H9 (cell line): ENCODE results near the gene APC. TPM values are rescaled to one million over a fixed set of nuclear protein-coding genes. Genes with fewer than 3 reads are reported as not detected.

ENCODE experiments used
- DNase-seq: peaks from one replicate; pipeline ENCODE4 v3.0.0-alpha.2; 2017
- H2AFZ ChIP-seq: one replicate; pipeline ENCODE4 v1.6.1; 2013; ENCODE audit warnings: mild to moderate bottlenecking, low read length, control low read depth, moderate library complexity
- H2AK5ac ChIP-seq: 2 replicates; pipeline ENCODE4 v1.6.1; 2013; ENCODE audit warnings: low read length, control low read depth, mixed read lengths; ENCODE audit not compliant: insufficient read length
- H2BK120ac ChIP-seq: one replicate; pipeline ENCODE4 v1.6.1; 2013; ENCODE audit warnings: low read depth, mild to moderate bottlenecking, low read length, control low read depth, inconsistent platforms; ENCODE audit not compliant: poor library complexity, severe bottlenecking
- H2BK12ac ChIP-seq: 2 replicates; pipeline ENCODE4 v1.6.1; 2013; ENCODE audit warnings: low read length, control low read depth, mixed read lengths, low read depth; ENCODE audit not compliant: insufficient read length
- H2BK15ac ChIP-seq: 2 replicates; pipeline ENCODE4 v1.6.1; 2013; ENCODE audit warnings: low read depth, low read length, control low read depth
- H2BK20ac ChIP-seq: one replicate; pipeline ENCODE4 v1.6.1; 2013; ENCODE audit warnings: low read depth, mild to moderate bottlenecking, low read length, control low read depth, inconsistent platforms; ENCODE audit not compliant: poor library complexity, severe bottlenecking
- H2BK5ac ChIP-seq: 2 replicates; pipeline ENCODE4 v1.6.1; 2013; ENCODE audit warnings: low read length, control low read depth, mixed read lengths; ENCODE audit not compliant: insufficient read length
- H3K14ac ChIP-seq: 2 replicates; pipeline ENCODE4 v1.6.1; 2013; ENCODE audit warnings: low read length, control low read depth; ENCODE audit not compliant: insufficient read depth
- H3K18ac ChIP-seq: 2 replicates; pipeline ENCODE4 v1.6.1; 2013; ENCODE audit warnings: low read depth, mild to moderate bottlenecking, mixed read lengths, low read length, control low read depth; ENCODE audit not compliant: insufficient read length
- H3K23ac ChIP-seq: 2 replicates; pipeline ENCODE4 v1.6.1; 2013; ENCODE audit warnings: low read length, control low read depth, mixed read lengths, low read depth; ENCODE audit not compliant: insufficient read length
- H3K23me2 ChIP-seq: 2 replicates; pipeline ENCODE4 v1.6.1; 2013; ENCODE audit warnings: low read depth, mild to moderate bottlenecking, mixed read lengths, low read length, control low read depth; ENCODE audit not compliant: insufficient read length, poor library complexity, severe bottlenecking
- H3K27ac ChIP-seq: 2 replicates; pipeline ENCODE4 v1.5.1; 2013; ENCODE audit warnings: low read length, control low read depth, mixed read lengths, low read depth; ENCODE audit not compliant: insufficient read length
- H3K27me3 ChIP-seq: 2 replicates; pipeline ENCODE4 v1.6.1; 2013; ENCODE audit warnings: low read length, control low read depth, inconsistent platforms; ENCODE audit not compliant: insufficient read depth
- H3K4ac ChIP-seq: 2 replicates; pipeline ENCODE4 v1.6.1; 2013; ENCODE audit warnings: low read depth, mild to moderate bottlenecking, control low read depth, inconsistent platforms, low read length, moderate library complexity
- H3K4me1 ChIP-seq: 2 replicates; pipeline ENCODE4 v1.6.1; 2013; ENCODE audit warnings: low read length, control low read depth, inconsistent platforms; ENCODE audit not compliant: insufficient read depth
- H3K4me2 ChIP-seq: 2 replicates; pipeline ENCODE4 v1.6.1; 2013; ENCODE audit warnings: low read length, control low read depth, mixed read lengths; ENCODE audit not compliant: insufficient read length, insufficient read depth
- H3K56ac ChIP-seq: 2 replicates; pipeline ENCODE4 v1.6.1; 2013; ENCODE audit warnings: low read depth, mild to moderate bottlenecking, mixed read lengths, low read length, control low read depth; ENCODE audit not compliant: insufficient read length
- H3K79me1 ChIP-seq: 2 replicates; pipeline ENCODE4 v1.6.1; 2013; ENCODE audit warnings: low read depth, mild to moderate bottlenecking, moderate library complexity, low read length, control low read depth, inconsistent platforms; ENCODE audit not compliant: insufficient read depth, poor library complexity, severe bottlenecking
- H3K79me2 ChIP-seq: 2 replicates; pipeline ENCODE4 v1.6.1; 2013; ENCODE audit warnings: low read length, control low read depth, inconsistent platforms; ENCODE audit not compliant: insufficient read depth
- H3K9ac ChIP-seq: 2 replicates; pipeline ENCODE4 v1.6.1; 2013; ENCODE audit warnings: low read length, control low read depth, mixed read lengths; ENCODE audit not compliant: insufficient read length; ENCODE audit errors: extremely low read depth
- H3K9me3 ChIP-seq: one replicate; pipeline ENCODE4 v1.6.1; 2013; ENCODE audit warnings: low read depth, low read length, inconsistent platforms; ENCODE audit not compliant: control insufficient read depth
- H3T11ph ChIP-seq: one replicate; pipeline ENCODE4 v1.6.1; 2013; ENCODE audit warnings: mild to moderate bottlenecking, low read length, control low read depth, inconsistent platforms
- H4K20me1 ChIP-seq: one replicate; pipeline ENCODE4 v1.6.1; 2013; ENCODE audit not compliant: control insufficient read depth, insufficient read length, insufficient read depth
- H4K5ac ChIP-seq: 2 replicates; pipeline ENCODE4 v1.6.1; 2013; ENCODE audit warnings: low read depth, mild to moderate bottlenecking, mixed read lengths, low read length, control low read depth; ENCODE audit not compliant: insufficient read length
- H4K8ac ChIP-seq: replicated peaks from 2 replicates; pipeline ENCODE4 v1.6.1; 2013; ENCODE audit warnings: low read length, control low read depth, mixed read lengths, low read depth; ENCODE audit not compliant: insufficient read length
- H4K91ac ChIP-seq: 2 replicates; pipeline ENCODE4 v1.6.1; 2013; ENCODE audit warnings: low read depth, mild to moderate bottlenecking, moderate library complexity, mixed read lengths, low read length, control low read depth; ENCODE audit not compliant: insufficient read length
- H3K27ac Mint-ChIP-seq, 3 experiments: 2 replicates in 2 of 3; 3 replicates in 1 of 3; pipeline ENCODE4 v1.8.0; 2020 to 2021; ENCODE audit warnings: mixed read lengths in 3 of 3, mild to moderate bottlenecking in 1 of 3, moderate library complexity in 1 of 3
- H3K27me3 Mint-ChIP-seq: 2 replicates; pipeline ENCODE4 v1.8.0; 2021; ENCODE audit warnings: low read depth, mild to moderate bottlenecking, moderate library complexity, mixed read lengths
- H3K36me3 Mint-ChIP-seq, 3 experiments: 2 replicates in 2 of 3; 3 replicates in 1 of 3; pipeline ENCODE4 v1.8.0; 2020 to 2021; ENCODE audit warnings: low read depth in 3 of 3, mixed read lengths in 3 of 3; ENCODE audit not compliant: insufficient read depth in 1 of 3
- H3K4me1 Mint-ChIP-seq, 2 experiments: 2 replicates each; pipeline ENCODE4 v1.8.0; 2020; ENCODE audit warnings: mixed read lengths in 2 of 2
- H3K4me3 Mint-ChIP-seq, 2 experiments: 2 replicates in 1 of 2; 3 replicates in 1 of 2; pipeline ENCODE4 v1.8.0; 2020 to 2021; ENCODE audit warnings: mild to moderate bottlenecking in 2 of 2, mixed read lengths in 2 of 2, moderate library complexity in 1 of 2
- H3K9me3 Mint-ChIP-seq, 2 experiments: 2 replicates in 1 of 2; 3 replicates in 1 of 2; pipeline ENCODE4 v1.8.0; 2020; ENCODE audit warnings: mild to moderate bottlenecking in 2 of 2, mixed read lengths in 2 of 2, moderate library complexity in 1 of 2
- CTCF ChIP-seq: fragments of 200-600 bp; sonication (generic); conservative IDR thresholded peaks from 3 replicates; pipeline ENCODE4 v1.8.0; 2021; ENCODE audit warnings: antibody characterized with exemption, mild to moderate bottlenecking
- WGBS: extraction: QIAGEN DNeasy Blood & Tissue Kit; methylation state at CpG from one replicate; pipeline ENCODE4 v1.1.7; 2013; ENCODE audit warnings: missing lambda C conversion rate, low lambda C conversion rate, mixed read lengths; ENCODE audit not compliant: insufficient read length; ENCODE audit errors: extremely low coverage; 5-methylcytosine and 5-hydroxymethylcytosine counted together
- total RNA-seq: library from RNA; stranded (reverse); gene quantifications from 2 replicates; pipeline ENCODE4 v1.2.1, GENCODE V29; 2021

The APC gene
- total RNA-seq, 1 experiment from 2014 or later = 29.3 TPM

DNA sequence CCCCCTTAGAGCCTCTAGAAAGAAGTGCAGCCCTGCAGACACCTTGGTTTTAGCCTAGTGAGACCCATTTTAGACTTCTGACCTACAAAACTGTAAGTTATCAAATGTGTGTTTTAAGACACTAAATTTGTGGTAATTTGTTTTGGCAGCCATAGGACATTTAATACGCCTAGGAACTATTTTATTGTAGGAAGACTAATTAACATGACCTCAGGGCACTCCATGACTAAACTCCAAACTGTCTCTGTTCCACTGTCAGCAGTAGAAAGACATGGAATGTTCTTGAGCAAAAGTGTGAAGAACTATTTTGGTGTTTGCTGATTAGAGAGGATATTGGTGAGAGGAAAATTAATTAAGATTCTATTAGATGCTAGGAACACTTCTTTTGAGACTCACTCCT, 4.1 kb upstream of the APC start:
- no peak overlapping the region for H2BK15ac ChIP-seq
- no peaks in the 10 kb centered on the region for H3K27me3 ChIP-seq
- no peak overlapping the region for H2BK5ac ChIP-seq
- H3K4me2 ChIP-seq = no peak overlapping the region
- Mint-ChIP-seq H3K36me3 (no peaks in the 10 kb centered on the region), H3K27me3 (no peaks in the 10 kb centered on the region), H3K4me1 (peaks cover 11 to 13% of the 10 kb centered on the region in 2 experiments), H3K27ac (no peak overlapping the region), H3K9me3 (no peaks in the 10 kb centered on the region), H3K4me3 (no peak overlapping the region)
- H2AK5ac ChIP-seq = no peak overlapping the region
- H3K79me1 ChIP-seq = no peaks in the 10 kb centered on the region
- H3K23ac ChIP-seq = no peak overlapping the region
- no peak for TF ChIP-seq CTCF
- no peak overlapping the region for H4K5ac ChIP-seq
- no peak overlapping the region for H3T11ph ChIP-seq
- H2BK12ac ChIP-seq = no peak overlapping the region
- no peak overlapping the region for H3K18ac ChIP-seq
- no peak for DNase-seq
- H2BK120ac ChIP-seq = no peak overlapping the region
- peaks cover 3% of the 10 kb centered on the region for H3K23me2 ChIP-seq
- H3K4ac ChIP-seq = no peak overlapping the region
- no peak overlapping the region for H3K9ac ChIP-seq
- no peak overlapping the region for H2AFZ ChIP-seq
- peaks cover 3% of the 10 kb centered on the region; the same call in 1 of the 2 replicates for H3K79me2 ChIP-seq
- no CpG with 5 or more reads among the region's 1 CpG for WGBS
- no peak overlapping the region for H4K91ac ChIP-seq
- H3K27ac ChIP-seq = no peak overlapping the region
- H3K56ac ChIP-seq = no peak overlapping the region
- no peaks in the 10 kb centered on the region for H3K9me3 ChIP-seq
- H2BK20ac ChIP-seq = no peak overlapping the region
- H3K14ac ChIP-seq = no peak overlapping the region
- no peaks in the 10 kb centered on the region; the same call in 1 of the 2 replicates for H3K4me1 ChIP-seq
- no peak overlapping the region for H4K8ac ChIP-seq
- no peaks in the 10 kb centered on the region for H4K20me1 ChIP-seq
